Sigmoid colon (tissue), 7 donors: ENCODE data around the gene STRADA. TPM values are rescaled to one million over a fixed set of nuclear protein-coding genes. Genes with fewer than 3 reads are reported as not detected.

Source experiments
- DNase-seq: peaks from one replicate; pipeline ENCODE4 v3.0.0-alpha.2; 2019
- H3K27ac ChIP-seq, 4 donors: fragments of 200-600 bp; sonication (generic); one replicate each; pipeline ENCODE4 v1.5.1; 2016 to 2019; ENCODE audit warnings: mild to moderate bottlenecking in 1 of 4
- H3K27me3 ChIP-seq, 3 donors: fragments of 200-600 bp; sonication (generic); one replicate each; pipeline ENCODE4 v1.5.1; 2019; ENCODE audit warnings: mild to moderate bottlenecking in 1 of 3
- H3K36me3 ChIP-seq, 4 donors: fragments of 200-600 bp; sonication (generic); one replicate each; pipeline ENCODE4 v1.5.1; 2016 to 2019
- H3K4me1 ChIP-seq, 4 donors: fragments of 200-600 bp; sonication (generic); one replicate each; pipeline ENCODE4 v1.5.1; 2017 to 2019
- H3K4me3 ChIP-seq, 4 donors: fragments of 200-600 bp; sonication (generic); one replicate each; pipeline ENCODE4 v1.5.1; 2017 to 2019; ENCODE audit warnings: mild to moderate bottlenecking in 2 of 4, moderate library complexity in 1 of 4
- H3K9me3 ChIP-seq, 4 donors: fragments of 200-600 bp in 3 of 4; sonication (generic) in 3 of 4; one replicate each; pipeline versions ENCODE4 v1.5.1 to v1.6.1; 2013 to 2019
- EP300 ChIP-seq, 4 donors: sonication (generic); formaldehyde crosslinking; IDR thresholded peaks; one replicate each; pipeline ENCODE4 v1.6.1; 2017; ENCODE audit warnings: antibody characterized with exemption in 4 of 4
- POLR2A ChIP-seq, 2 donors: fragments of 450-650 bp; IDR thresholded peaks; one replicate each; pipeline ENCODE4 v1.6.1; 2016; ENCODE audit warnings: antibody characterized with exemption in 2 of 2, mild to moderate bottlenecking in 2 of 2, moderate library complexity in 2 of 2
- POLR2AphosphoS5 ChIP-seq, 4 donors: sonication (generic); formaldehyde crosslinking; IDR thresholded peaks; one replicate each; pipeline ENCODE4 v1.6.1; 2017; ENCODE audit warnings: antibody characterized with exemption in 4 of 4
- WGBS, 2 donors: extraction: QIAGEN DNeasy Blood & Tissue Kit; methylation state at CpG; one replicate each; pipeline ENCODE4 v1.1.7; 2013; 5-methylcytosine and 5-hydroxymethylcytosine counted together
- intact Hi-C: fragments of 100-400 bp; cut with DNase I; formaldehyde crosslinking; loops from one replicate; pipeline ENCODE4 v1.15.1; 2023
- polyA plus RNA-seq, 3 donors: library from polyadenylated mRNA; stranded (reverse); fragments of 200-250 nt; gene quantifications; one replicate each; pipeline ENCODE4 v1.2.3, GENCODE V29; 2013
- total RNA-seq, 4 donors: library from RNA; depleted of rRNA; stranded (reverse); fragments of >200 nt; gene quantifications; one replicate each; pipeline ENCODE4 v1.1.0, GENCODE V29; 2016
- TF ChIP-seq, protein P1 (sequence below), 4 experiments: fragments of 450-650 bp in 3 of 4; fragments of 200-600 bp in 1 of 4; IDR thresholded peaks; one replicate each; pipeline ENCODE4 v1.5.1; 2016 to 2019; ENCODE audit warnings: antibody characterized with exemption in 4 of 4, mild to moderate bottlenecking in 3 of 4, moderate library complexity in 2 of 4
- donor health status: healthy with polysubstance abuse.
- donor health status: Bipolar disorder and iron deficiency.
- donor health status: healthy.

STRADA gene
- total and polyA plus RNA-seq, 7 donors = 7.2 to 45.1 (median 20.0) TPM

DNA sequence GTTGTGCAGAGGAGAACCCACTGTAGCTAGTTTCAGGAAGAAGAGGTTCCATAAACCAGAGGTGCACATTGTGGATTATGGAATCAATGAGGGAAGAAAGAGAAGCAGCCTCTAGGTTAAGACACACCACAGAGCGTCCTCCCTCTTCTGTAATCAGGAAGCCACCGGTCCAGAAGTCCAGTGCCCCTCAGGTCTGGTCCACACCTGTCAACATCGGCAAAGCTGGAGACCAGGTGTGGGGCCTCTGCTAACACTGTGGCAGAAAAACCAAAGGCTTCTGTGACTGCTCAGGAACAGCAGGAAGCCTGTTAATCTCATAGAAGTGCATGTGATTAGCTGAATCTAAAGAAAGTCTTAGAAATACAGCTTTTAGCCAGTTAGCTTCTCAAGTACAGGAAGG lies 65.0 kb downstream of the STRADA start:
- Histone ChIP-seq H3K27me3 (no peaks in the 10 kb centered on the region), H3K36me3 (peaks cover 0 to 37% (median 1%) of the 10 kb centered on the region in 4 donors), H3K4me3 (no peak overlapping the region), H3K27ac (peak overlapping the region; percentile 70 to 78 (median 76)), H3K9me3 (no peaks in the 10 kb centered on the region), H3K4me1 (peaks cover 0 to 51% (median 36%) of the 10 kb centered on the region in 4 donors)
- no peak for TF ChIP-seq POLR2AphosphoS5 (IDR thresholded peaks at IDR 0.05)
- TF ChIP-seq, protein P1, sequence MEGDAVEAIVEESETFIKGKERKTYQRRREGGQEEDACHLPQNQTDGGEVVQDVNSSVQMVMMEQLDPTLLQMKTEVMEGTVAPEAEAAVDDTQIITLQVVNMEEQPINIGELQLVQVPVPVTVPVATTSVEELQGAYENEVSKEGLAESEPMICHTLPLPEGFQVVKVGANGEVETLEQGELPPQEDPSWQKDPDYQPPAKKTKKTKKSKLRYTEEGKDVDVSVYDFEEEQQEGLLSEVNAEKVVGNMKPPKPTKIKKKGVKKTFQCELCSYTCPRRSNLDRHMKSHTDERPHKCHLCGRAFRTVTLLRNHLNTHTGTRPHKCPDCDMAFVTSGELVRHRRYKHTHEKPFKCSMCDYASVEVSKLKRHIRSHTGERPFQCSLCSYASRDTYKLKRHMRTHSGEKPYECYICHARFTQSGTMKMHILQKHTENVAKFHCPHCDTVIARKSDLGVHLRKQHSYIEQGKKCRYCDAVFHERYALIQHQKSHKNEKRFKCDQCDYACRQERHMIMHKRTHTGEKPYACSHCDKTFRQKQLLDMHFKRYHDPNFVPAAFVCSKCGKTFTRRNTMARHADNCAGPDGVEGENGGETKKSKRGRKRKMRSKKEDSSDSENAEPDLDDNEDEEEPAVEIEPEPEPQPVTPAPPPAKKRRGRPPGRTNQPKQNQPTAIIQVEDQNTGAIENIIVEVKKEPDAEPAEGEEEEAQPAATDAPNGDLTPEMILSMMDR (IDR thresholded peaks at IDR 0.05) = no peak
- no peak for TF ChIP-seq EP300 (IDR thresholded peaks at IDR 0.05)
- TF ChIP-seq POLR2A (IDR thresholded peaks at IDR 0.05) = no peak
- intact Hi-C loops = no loop called here
- WGBS, 2 donors = 14 to 51% methylated on average over 3 of the region's 3 CpGs
- DNase-seq = no peak

DNA sequence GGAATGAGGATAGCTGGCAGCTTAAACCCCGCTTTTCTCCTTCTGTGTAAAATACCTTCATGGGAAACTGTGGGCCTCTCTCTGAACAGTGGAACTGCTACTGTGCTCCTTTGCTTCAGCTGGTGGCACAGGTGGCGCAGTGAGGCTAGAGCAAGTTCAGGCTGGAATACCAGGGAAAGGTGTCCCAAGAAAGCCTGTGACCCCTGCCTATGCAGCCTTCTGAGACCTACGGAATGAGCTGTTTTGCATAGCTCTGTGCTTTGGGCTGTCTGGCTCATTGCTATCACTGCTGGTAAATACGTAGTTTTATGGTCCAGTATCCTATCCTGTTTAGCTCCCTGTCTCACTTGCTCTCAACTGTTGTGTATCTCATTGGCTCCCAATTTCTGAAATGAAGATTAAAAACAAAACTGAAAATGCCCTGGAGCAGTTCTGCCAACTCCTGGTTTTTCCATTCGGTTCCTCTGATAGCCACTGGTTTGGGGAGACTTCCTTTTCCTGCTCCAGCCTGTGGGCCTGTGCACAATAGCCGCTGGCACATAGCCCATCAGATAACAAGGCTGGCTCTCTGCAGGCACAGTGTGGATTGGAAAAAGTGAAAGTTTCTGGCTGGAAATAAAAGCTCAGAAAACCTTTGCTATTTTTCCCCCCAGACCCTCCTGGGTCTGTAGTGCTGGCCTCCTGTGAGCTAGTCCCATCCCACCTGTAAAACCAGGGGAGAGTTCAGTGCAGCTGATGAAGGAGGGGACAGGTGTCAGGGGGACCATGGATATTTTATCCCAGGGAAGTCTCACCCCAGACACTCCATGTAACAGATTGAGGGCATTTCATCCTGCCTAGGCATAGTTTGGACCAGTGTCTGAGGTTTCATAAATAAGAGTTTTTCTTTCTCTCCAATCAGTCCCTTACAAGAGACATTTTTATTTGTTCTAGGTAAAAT lies 65.7 kb downstream of the STRADA start:
- intact Hi-C loops = no loop called here
- H3K27me3 ChIP-seq = no peaks in the 10 kb centered on the region
- no peaks in the 10 kb centered on the region for H3K9me3 ChIP-seq
- peaks cover 0 to 44% (median 29%) of the 10 kb centered on the region in 4 donors for H3K4me1 ChIP-seq
- peak; percentile 84 for DNase-seq
- H3K36me3 ChIP-seq = peaks cover 0 to 33% (median 0%) of the 10 kb centered on the region in 4 donors
- H3K27ac ChIP-seq = peak overlapping the region; percentile 70 to 78 (median 76)
- 21 to 52% methylated on average over 6 of the region's 6 CpGs for WGBS, 2 donors
- TF ChIP-seq POLR2AphosphoS5 (IDR thresholded peaks at IDR 0.05) = peak; percentile 43 to 69 (median 52)
- no peak for TF ChIP-seq POLR2A (IDR thresholded peaks at IDR 0.05)
- peak overlapping the region in 1 of 4 donors; percentile 15 for H3K4me3 ChIP-seq

DNA sequence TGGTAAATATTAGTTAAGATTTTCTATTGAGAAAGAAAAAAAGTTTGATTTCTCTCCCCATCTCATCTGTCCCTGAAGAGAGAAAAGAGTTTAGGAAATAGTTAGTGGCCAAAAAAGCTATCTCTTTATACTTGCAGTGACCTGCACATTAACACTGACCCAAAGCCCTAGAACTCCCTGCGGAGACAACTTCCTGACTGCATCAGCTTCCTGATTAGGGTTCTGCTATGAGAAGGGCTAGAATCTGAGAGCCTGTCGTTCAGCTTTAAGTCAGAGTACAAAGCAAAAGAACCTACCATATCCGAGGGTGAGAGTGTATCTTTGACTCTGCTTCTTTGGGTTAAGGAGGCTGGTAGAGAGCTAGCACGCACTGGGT lies 66.4 kb downstream of the STRADA start:
- peak overlapping the region in 1 of 4 donors; percentile 15 for H3K4me3 ChIP-seq
- peak overlapping the region; percentile 70 to 78 (median 76) for H3K27ac ChIP-seq
- 18 to 38% methylated on average over 4 of the region's 4 CpGs for WGBS, 2 donors
- H3K36me3 ChIP-seq = peaks cover 0 to 35% (median 0%) of the 10 kb centered on the region in 4 donors
- H3K4me1 ChIP-seq = peaks cover 0 to 37% (median 28%) of the 10 kb centered on the region in 4 donors
- H3K9me3 ChIP-seq = no peaks in the 10 kb centered on the region
- no peak for DNase-seq
- intact Hi-C loops = no loop called here
- TF ChIP-seq POLR2A (IDR thresholded peaks at IDR 0.05) (no peak), EP300 (IDR thresholded peaks at IDR 0.05) (no peak), POLR2AphosphoS5 (IDR thresholded peaks at IDR 0.05) (no peak)
- TF ChIP-seq, protein P1 (IDR thresholded peaks at IDR 0.05) = no peak
- no peaks in the 10 kb centered on the region for H3K27me3 ChIP-seq

DNA sequence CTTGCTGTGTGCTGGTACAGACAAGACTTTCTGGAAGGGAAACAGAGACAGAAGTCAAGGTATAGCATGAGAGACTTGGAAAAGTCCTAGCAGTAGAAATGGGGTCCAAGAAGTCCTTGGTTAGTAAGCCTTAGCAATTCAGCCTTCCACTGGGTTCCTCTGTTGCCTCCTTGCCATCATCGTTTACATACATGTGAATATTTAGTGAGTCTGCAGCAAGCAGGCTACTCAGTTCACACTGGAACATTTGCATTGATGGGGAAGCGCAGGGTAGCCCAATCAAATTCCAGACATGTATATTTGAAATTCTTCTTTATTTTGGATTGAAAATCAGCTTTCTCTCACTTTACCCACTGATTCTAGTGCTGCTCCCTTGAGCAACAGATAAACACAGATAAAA lies 68.7 kb downstream of the STRADA start:
- intact Hi-C loops = no loop called here
- Histone ChIP-seq H3K27me3 (no peaks in the 10 kb centered on the region), H3K27ac (no peak overlapping the region), H3K4me1 (peaks cover 0 to 39% (median 28%) of the 10 kb centered on the region in 4 donors), H3K4me3 (no peak overlapping the region), H3K36me3 (peaks cover 0 to 54% (median 8%) of the 10 kb centered on the region in 4 donors), H3K9me3 (no peaks in the 10 kb centered on the region)
- WGBS, 2 donors = 97 to 98% methylated on average over 2 of the region's 2 CpGs
- TF ChIP-seq, protein P1 (IDR thresholded peaks at IDR 0.05) = no peak
- TF ChIP-seq POLR2AphosphoS5 (IDR thresholded peaks at IDR 0.05) = no peak
- no peak for TF ChIP-seq POLR2A (IDR thresholded peaks at IDR 0.05)
- no peak for TF ChIP-seq EP300 (IDR thresholded peaks at IDR 0.05)
- no peak for DNase-seq

DNA sequence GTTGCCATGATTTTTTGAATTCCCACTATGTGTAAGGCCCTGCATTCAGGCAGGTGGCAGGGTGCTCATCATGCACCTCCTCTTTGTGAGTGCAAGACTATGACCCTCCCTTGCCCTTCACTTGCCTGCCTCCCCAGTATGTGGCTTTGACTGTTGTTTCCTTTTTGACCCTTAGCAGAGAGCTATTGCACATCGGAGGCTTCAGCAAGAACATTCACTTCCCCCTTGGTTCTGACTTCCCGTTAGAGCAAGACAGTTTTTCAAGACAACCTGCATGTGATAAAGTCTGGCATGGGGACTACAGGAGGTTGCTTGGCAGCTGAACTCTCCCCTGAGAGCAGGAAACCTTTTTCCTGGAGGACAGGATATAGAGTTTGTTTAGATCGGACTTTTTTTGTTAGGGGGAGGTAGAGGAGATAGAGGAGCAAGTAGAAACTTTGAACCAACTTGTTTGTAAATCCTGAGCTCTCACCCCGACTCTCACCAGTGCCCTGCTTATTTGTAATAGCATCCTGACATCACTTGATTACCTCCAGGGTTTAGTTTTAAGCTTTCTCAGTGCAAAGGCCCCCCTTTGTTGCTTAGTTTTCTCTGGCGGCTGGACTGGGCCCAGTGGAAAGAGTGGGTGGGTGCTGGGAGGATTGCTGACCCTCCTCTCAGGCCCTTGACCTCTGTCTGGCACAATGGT lies 75.9 kb downstream of the STRADA start:
- Histone ChIP-seq H3K36me3 (peaks cover 10 to 84% (median 27%) of the 10 kb centered on the region in 4 donors), H3K9me3 (no peaks in the 10 kb centered on the region), H3K27me3 (no peaks in the 10 kb centered on the region), H3K4me3 (no peak overlapping the region), H3K4me1 (peaks cover 0 to 27% (median 0%) of the 10 kb centered on the region in 4 donors), H3K27ac (peak overlapping the region; percentile 22 to 51 (median 38))
- TF ChIP-seq EP300 (IDR thresholded peaks at IDR 0.05) (no peak), POLR2AphosphoS5 (IDR thresholded peaks at IDR 0.05) (peak in 2 of 4 donors; percentile 11 to 44)
- DNase-seq = no peak
- WGBS, 2 donors = 42 to 73% methylated on average over 5 of the region's 5 CpGs
- intact Hi-C loops = no loop called here
